ENCODE data around the gene MAEL. TPM values are rescaled to one million over a fixed set of nuclear protein-coding genes. Genes with fewer than 3 reads are reported as not detected.
A peak's percentile ranks its signal among the peaks of the same experiment; 100 is the strongest.

MAEL gene
- polyA plus RNA-seq, 1 donor from 2014 or later = not detected

DNA sequence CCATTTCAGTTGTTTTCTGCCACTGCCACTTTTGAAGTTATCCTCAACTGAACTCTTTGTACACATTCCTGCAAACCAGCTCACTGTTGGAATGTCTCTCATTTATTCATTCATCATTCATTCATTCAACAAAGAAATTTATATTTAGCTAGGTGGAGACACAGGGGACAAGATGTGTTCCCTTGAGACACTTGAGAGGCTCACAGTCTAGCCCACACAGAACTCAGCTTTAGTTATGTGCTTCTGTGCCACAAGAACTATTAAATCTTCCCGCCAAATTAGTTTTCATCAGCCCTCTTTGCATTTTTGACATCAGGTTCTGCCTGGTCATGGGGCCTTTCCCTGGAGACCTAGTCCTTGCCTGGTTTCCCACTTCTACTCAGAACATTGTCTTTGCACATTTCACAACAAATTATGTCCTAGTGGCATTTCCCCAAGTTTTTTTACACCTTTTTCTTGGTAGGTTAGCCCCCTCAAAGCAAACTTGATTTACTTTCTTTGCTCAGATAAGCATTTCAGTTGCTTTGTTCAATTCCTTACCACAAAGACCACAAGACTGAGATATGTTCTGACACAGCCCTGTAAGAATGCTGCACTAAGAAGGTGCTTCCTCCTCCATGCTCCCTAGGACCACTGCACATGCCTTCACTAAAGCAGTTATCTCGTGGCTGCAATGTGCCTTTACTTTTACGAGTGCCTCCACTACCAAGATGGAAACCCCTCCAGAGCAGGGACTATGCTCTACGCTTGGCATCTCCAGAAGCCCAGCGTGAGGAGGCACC lies 44.7 kb upstream of the MAEL start:
- Histone ChIP-seq H4K20me1 (ENCODE audit: insufficient read depth) (no peaks in the 10 kb centered on the region), H3K36me3 (ENCODE audit: insufficient read depth, low read length) (no peaks in the 10 kb centered on the region), H3K4me3 (ENCODE audit: low read length) (no peak overlapping the region), H3K4me2 (ENCODE audit: low read length) (no peak overlapping the region), H3F3A (ENCODE audit: insufficient read depth, low read length, poor library complexity, severe bottlenecking) (no peaks in the 10 kb centered on the region), H3K9me2 (ENCODE audit: insufficient read depth, low read length) (no peaks in the 10 kb centered on the region), H3K79me2 (replicated peaks; ENCODE audit: insufficient read depth, low read length) (no peaks in the 10 kb centered on the region), H3K9me3 (ENCODE audit: low read length) (no peaks in the 10 kb centered on the region), H3K27ac (ENCODE audit: low read length) (no peak overlapping the region), H3K27me3 (ENCODE audit: insufficient read depth, low read depth, low read length) (no peaks in the 10 kb centered on the region), H2AFZ (ENCODE audit: low read depth, low read length) (no peak overlapping the region), H3K9ac (ENCODE audit: low read length) (no peak overlapping the region)
- TF ChIP-seq TAF1 (IDR thresholded peaks at IDR 0.05; ENCODE audit: low read depth) = no peak
- no peak for TF ChIP-seq EP300 (conservative IDR thresholded peaks at IDR 0.05; ENCODE audit: poor library complexity, severe bottlenecking)
- TF ChIP-seq POLR2AphosphoS5 (IDR thresholded peaks at IDR 0.05) = no peak
- TF ChIP-seq EZH2 (IDR thresholded peaks at IDR 0.05; ENCODE audit: borderline replicate concordance, insufficient read depth, low read length, poor library complexity, severe bottlenecking) = no peak
- TF ChIP-seq MXI1 (conservative IDR thresholded peaks at IDR 0.05; ENCODE audit: poor library complexity, severe bottlenecking) = no peak
- TF ChIP-seq RAD21 (conservative IDR thresholded peaks at IDR 0.05) = no peak
- TF ChIP-seq, protein P1, sequence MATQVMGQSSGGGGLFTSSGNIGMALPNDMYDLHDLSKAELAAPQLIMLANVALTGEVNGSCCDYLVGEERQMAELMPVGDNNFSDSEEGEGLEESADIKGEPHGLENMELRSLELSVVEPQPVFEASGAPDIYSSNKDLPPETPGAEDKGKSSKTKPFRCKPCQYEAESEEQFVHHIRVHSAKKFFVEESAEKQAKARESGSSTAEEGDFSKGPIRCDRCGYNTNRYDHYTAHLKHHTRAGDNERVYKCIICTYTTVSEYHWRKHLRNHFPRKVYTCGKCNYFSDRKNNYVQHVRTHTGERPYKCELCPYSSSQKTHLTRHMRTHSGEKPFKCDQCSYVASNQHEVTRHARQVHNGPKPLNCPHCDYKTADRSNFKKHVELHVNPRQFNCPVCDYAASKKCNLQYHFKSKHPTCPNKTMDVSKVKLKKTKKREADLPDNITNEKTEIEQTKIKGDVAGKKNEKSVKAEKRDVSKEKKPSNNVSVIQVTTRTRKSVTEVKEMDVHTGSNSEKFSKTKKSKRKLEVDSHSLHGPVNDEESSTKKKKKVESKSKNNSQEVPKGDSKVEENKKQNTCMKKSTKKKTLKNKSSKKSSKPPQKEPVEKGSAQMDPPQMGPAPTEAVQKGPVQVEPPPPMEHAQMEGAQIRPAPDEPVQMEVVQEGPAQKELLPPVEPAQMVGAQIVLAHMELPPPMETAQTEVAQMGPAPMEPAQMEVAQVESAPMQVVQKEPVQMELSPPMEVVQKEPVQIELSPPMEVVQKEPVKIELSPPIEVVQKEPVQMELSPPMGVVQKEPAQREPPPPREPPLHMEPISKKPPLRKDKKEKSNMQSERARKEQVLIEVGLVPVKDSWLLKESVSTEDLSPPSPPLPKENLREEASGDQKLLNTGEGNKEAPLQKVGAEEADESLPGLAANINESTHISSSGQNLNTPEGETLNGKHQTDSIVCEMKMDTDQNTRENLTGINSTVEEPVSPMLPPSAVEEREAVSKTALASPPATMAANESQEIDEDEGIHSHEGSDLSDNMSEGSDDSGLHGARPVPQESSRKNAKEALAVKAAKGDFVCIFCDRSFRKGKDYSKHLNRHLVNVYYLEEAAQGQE (IDR thresholded peaks at IDR 0.05; ENCODE audit: borderline replicate concordance) = no peak
- TF ChIP-seq, protein P2, sequence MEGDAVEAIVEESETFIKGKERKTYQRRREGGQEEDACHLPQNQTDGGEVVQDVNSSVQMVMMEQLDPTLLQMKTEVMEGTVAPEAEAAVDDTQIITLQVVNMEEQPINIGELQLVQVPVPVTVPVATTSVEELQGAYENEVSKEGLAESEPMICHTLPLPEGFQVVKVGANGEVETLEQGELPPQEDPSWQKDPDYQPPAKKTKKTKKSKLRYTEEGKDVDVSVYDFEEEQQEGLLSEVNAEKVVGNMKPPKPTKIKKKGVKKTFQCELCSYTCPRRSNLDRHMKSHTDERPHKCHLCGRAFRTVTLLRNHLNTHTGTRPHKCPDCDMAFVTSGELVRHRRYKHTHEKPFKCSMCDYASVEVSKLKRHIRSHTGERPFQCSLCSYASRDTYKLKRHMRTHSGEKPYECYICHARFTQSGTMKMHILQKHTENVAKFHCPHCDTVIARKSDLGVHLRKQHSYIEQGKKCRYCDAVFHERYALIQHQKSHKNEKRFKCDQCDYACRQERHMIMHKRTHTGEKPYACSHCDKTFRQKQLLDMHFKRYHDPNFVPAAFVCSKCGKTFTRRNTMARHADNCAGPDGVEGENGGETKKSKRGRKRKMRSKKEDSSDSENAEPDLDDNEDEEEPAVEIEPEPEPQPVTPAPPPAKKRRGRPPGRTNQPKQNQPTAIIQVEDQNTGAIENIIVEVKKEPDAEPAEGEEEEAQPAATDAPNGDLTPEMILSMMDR (IDR thresholded peaks at IDR 0.05; ENCODE audit: poor library complexity, severe bottlenecking) = no peak
- no peak for TF ChIP-seq SMC3 (conservative IDR thresholded peaks at IDR 0.05; ENCODE audit: poor library complexity)

DNA sequence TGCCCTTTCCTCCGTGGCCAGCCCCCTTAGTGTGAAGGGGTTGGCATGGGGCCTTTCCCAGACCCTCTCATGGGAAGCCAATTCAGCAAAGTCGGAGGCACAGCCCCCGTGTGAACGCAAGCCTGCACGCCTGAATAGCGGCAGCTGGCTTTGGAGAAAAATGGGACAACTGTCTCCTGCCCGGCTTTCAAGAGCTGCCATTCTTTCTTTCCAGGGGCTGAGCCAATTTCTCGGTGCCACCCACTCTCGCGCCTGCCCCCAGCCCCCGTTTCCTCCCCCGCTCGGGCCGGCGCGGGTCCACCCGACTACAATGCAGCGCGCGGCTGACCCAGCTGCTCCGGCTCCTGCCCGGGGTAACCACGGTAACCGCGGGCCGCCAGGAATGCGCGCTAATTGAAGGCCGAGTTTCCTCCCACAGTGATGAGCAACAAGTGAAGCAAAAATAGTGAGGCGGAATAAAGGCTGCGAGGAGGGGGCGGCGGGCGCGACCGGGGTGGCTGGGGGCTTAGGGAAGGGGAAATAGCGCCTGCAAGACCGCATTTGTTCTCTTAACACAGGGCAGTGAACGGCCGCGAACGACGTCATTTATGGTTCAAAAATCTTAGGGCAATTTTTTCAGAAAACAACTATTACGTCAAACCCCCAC lies 41.6 kb upstream of the MAEL start:
- no peak overlapping the region for H3K27ac ChIP-seq (ENCODE audit: low read length)
- peak overlapping the region; percentile 65 for H3K4me3 ChIP-seq (ENCODE audit: low read length)
- peak overlapping the region; percentile 2 for H3K9ac ChIP-seq (ENCODE audit: low read length)
- no peaks in the 10 kb centered on the region for H3K27me3 ChIP-seq (ENCODE audit: insufficient read depth, low read depth, low read length)
- no peaks in the 10 kb centered on the region for H3K9me3 ChIP-seq (ENCODE audit: low read length)
- H4K20me1 ChIP-seq (ENCODE audit: insufficient read depth) = no peaks in the 10 kb centered on the region
- TF ChIP-seq SMC3 (conservative IDR thresholded peaks at IDR 0.05; ENCODE audit: poor library complexity) (no peak), EP300 (conservative IDR thresholded peaks at IDR 0.05; ENCODE audit: poor library complexity, severe bottlenecking) (no peak), MXI1 (conservative IDR thresholded peaks at IDR 0.05; ENCODE audit: poor library complexity, severe bottlenecking) (peak; percentile 17)
- H3K4me2 ChIP-seq (ENCODE audit: low read length) = peak overlapping the region; percentile 21
- H3K9me2 ChIP-seq (ENCODE audit: insufficient read depth, low read length) = no peaks in the 10 kb centered on the region
- H2AFZ ChIP-seq (ENCODE audit: low read depth, low read length) = peak overlapping the region; percentile 34
- H3F3A ChIP-seq (ENCODE audit: insufficient read depth, low read length, poor library complexity, severe bottlenecking) = no peaks in the 10 kb centered on the region
- no peaks in the 10 kb centered on the region for H3K79me2 ChIP-seq (replicated peaks; ENCODE audit: insufficient read depth, low read length)
- no peaks in the 10 kb centered on the region for H3K36me3 ChIP-seq (ENCODE audit: insufficient read depth, low read length)

Measured in neural cell (in vitro differentiated cells).